Inflammatory macrophage (primary cell): ENCODE measurements around the gene PTMS.
A peak's percentile ranks its signal among the peaks of the same experiment; 100 is the strongest.
"Not testable (repeated sequence)": the region's sequence is repeated elsewhere in the genome, so short reads cannot be mapped to it uniquely, and the experiment has no call there.

Source experiments
- DNase-seq, 2 donors: peaks; one replicate each; pipeline ENCODE4 v3.0.0-alpha.2; 2020 to 2022
- total RNA-seq, 18 experiments: gene quantifications; one replicate each; lab custom pipeline; 2026; ENCODE audit warnings: mixed read lengths in 6 of 18, inconsistent platforms in 2 of 18; lab: John Stamatoyannopoulos, UW

PTMS gene
- total RNA-seq, result 11.3 to 50.5 (median 20.6) reads per million in 18 experiments

GRCh38 chr12:6765634-6766581 lies at the start of gene PTMS:
Gene PTMS, plus strand, starts transcription at chr12:6766363. Its CDS starts 343 bp downstream, at chr12:6766706.
- peak; percentile 25 to 57 for DNase-seq

- no peak for DNase-seq
Observed at GRCh38 chr12:6716874-6717437, 49.2 kb upstream of the PTMS start.

GRCh38 chr12:6722863-6723262 lies 43.3 kb upstream of the PTMS start:
- DNase-seq, result peak in 1 of 2 donors; percentile 16

- peak; percentile 99 to 100 for DNase-seq
Observed at GRCh38 chr12:6723607-6724408, 42.4 kb upstream of the PTMS start, which contains the start of gene COPS7A. Gene COPS7A, plus strand, starts transcription at chr12:6724046. Its CDS starts 611 bp downstream, at chr12:6724657.

- DNase-seq, result peak; percentile 60 to 66
Observed at GRCh38 chr12:6724409-6724797, 41.8 kb upstream of the PTMS start.

GRCh38 chr12:6725350-6725749 lies 40.8 kb upstream of the PTMS start:
- no peak for DNase-seq

GRCh38 chr12:6729186-6729585 lies 37.0 kb upstream of the PTMS start:
- no peak for DNase-seq

GRCh38 chr12:6730169-6730568 lies 36.0 kb upstream of the PTMS start:
- no peak for DNase-seq

GRCh38 chr12:6734506-6735387 lies 31.4 kb upstream of the PTMS start:
- no peak for DNase-seq

GRCh38 chr12:6735448-6736191 lies 30.5 kb upstream of the PTMS start:
- DNase-seq, result peak; percentile 35 to 70

- no peak for DNase-seq
Observed at GRCh38 chr12:6736754-6737153, 29.4 kb upstream of the PTMS start.

GRCh38 chr12:6742080-6742479 lies 24.1 kb upstream of the PTMS start:
- DNase-seq, result not testable (repeated sequence)

GRCh38 chr12:6742834-6743233 lies 23.3 kb upstream of the PTMS start:
- DNase-seq, result no peak

- peak in 1 of 2 donors; percentile 28 for DNase-seq
Observed at GRCh38 chr12:6743300-6743699, 22.9 kb upstream of the PTMS start.

- DNase-seq, result peak; percentile 89 to 90
Observed at GRCh38 chr12:6745741-6746525, 20.2 kb upstream of the PTMS start.

- peak; percentile 65 to 72 for DNase-seq
Observed at GRCh38 chr12:6747216-6747615, 18.9 kb upstream of the PTMS start.

- no peak for DNase-seq
Observed at GRCh38 chr12:6748761-6749160, 17.4 kb upstream of the PTMS start.

GRCh38 chr12:6750506-6750905 lies 15.7 kb upstream of the PTMS start:
- no peak for DNase-seq

GRCh38 chr12:6751767-6752166 lies 14.4 kb upstream of the PTMS start:
- DNase-seq, result no peak
